Neural progenitor cell (in vitro differentiated cells): ENCODE data around the gene TIRAP. TPM values are rescaled to one million over a fixed set of nuclear protein-coding genes. Genes with fewer than 3 reads are reported as not detected.
"Not testable (repeated sequence)": the region's sequence is repeated elsewhere in the genome, so short reads cannot be mapped to it uniquely, and the experiment has no call there.

ENCODE experiments used
- DNase-seq: peaks from one replicate; pipeline ENCODE4 v3.0.0-alpha.2; 2016; ENCODE audit warnings: low spot score
- H2AFZ ChIP-seq: fragments of 200-600 bp; sonication (generic); replicated peaks from 2 replicates; pipeline ENCODE4 v1.6.1; 2016; ENCODE audit warnings: antibody characterized with exemption
- H3F3A ChIP-seq: fragments of 200-600 bp; sonication (generic); 2 replicates; pipeline ENCODE4 v1.6.1; 2016; ENCODE audit warnings: antibody characterized with exemption, low read depth
- H3K27ac ChIP-seq: fragments of 200-600 bp; sonication (generic); 2 replicates; pipeline ENCODE4 v1.5.1; 2016; ENCODE audit warnings: mild to moderate bottlenecking
- H3K27me3 ChIP-seq: fragments of 200-600 bp; sonication (generic); 2 replicates; pipeline ENCODE4 v1.6.1; 2016; ENCODE audit warnings: mild to moderate bottlenecking, moderate library complexity
- H3K36me3 ChIP-seq: fragments of 200-600 bp; sonication (generic); 2 replicates; pipeline ENCODE4 v1.5.1; 2016
- H3K4me1 ChIP-seq: fragments of 200-600 bp; sonication (generic); 2 replicates; pipeline ENCODE4 v1.6.1; 2016; ENCODE audit warnings: mixed run types
- H3K4me2 ChIP-seq: fragments of 200-600 bp; sonication (generic); 2 replicates; pipeline ENCODE4 v1.6.1; 2016
- H3K4me3 ChIP-seq: fragments of 200-600 bp; sonication (generic); 2 replicates; pipeline ENCODE4 v1.5.1; 2016
- H3K79me2 ChIP-seq: fragments of 200-600 bp; sonication (generic); 2 replicates; pipeline ENCODE4 v1.6.1; 2016; ENCODE audit warnings: low read depth
- H3K9ac ChIP-seq: fragments of 200-600 bp; sonication (generic); 2 replicates; pipeline ENCODE4 v1.6.1; 2016
- H3K9me3 ChIP-seq: fragments of 200-600 bp; sonication (generic); 2 replicates; pipeline ENCODE4 v1.5.1; 2016; ENCODE audit warnings: low read depth
- H4K20me1 ChIP-seq: fragments of 200-600 bp; sonication (generic); 2 replicates; pipeline ENCODE4 v1.6.1; 2016; ENCODE audit warnings: low read depth
- H3K27ac Mint-ChIP-seq: 3 replicates; pipeline ENCODE4 v1.8.0; 2021; ENCODE audit warnings: mixed read lengths
- H3K27me3 Mint-ChIP-seq: 2 replicates; pipeline ENCODE4 v1.8.0; 2022; ENCODE audit warnings: low read depth, mild to moderate bottlenecking, inconsistent platforms, moderate library complexity, mixed read lengths; ENCODE audit not compliant: insufficient read depth
- H3K36me3 Mint-ChIP-seq: 3 replicates; pipeline ENCODE4 v1.8.0; 2021; ENCODE audit warnings: mixed read lengths
- H3K4me1 Mint-ChIP-seq: 3 replicates; pipeline ENCODE4 v1.8.0; 2021; ENCODE audit warnings: mixed read lengths
- H3K4me3 Mint-ChIP-seq: 3 replicates; pipeline ENCODE4 v1.8.0; 2021; ENCODE audit warnings: mild to moderate bottlenecking, moderate library complexity, mixed read lengths
- H3K9me3 Mint-ChIP-seq: 3 replicates; pipeline ENCODE4 v1.8.0; 2020; ENCODE audit warnings: mixed read lengths
- CTCF ChIP-seq: fragments of 200-600 bp; sonication (generic); IDR thresholded peaks from 2 replicates; pipeline ENCODE4 v1.5.1; 2017; ENCODE audit warnings: antibody characterized with exemption, mild to moderate bottlenecking
- EZH2 ChIP-seq: fragments of 200-600 bp; sonication (generic); IDR thresholded peaks from 2 replicates; pipeline ENCODE4 v1.6.1; 2017; ENCODE audit warnings: antibody characterized with exemption, mild to moderate bottlenecking, moderate library complexity
- EZH2phosphoT487 ChIP-seq: fragments of 200-600 bp; sonication (generic); IDR thresholded peaks from 2 replicates; pipeline ENCODE4 v1.6.1; 2017; ENCODE audit warnings: antibody characterized with exemption
- total RNA-seq: library from RNA; depleted of rRNA; stranded (reverse); fragments of >200 nt; gene quantifications from 2 replicates; pipeline ENCODE4 v1.2.3, GENCODE V29; 2015; ENCODE audit warnings: low replicate concordance

Gene TIRAP
- total RNA-seq, 1 donor from 2014 or later, result 5.3 TPM

GRCh38 chr11:126253265-126253664 is 29.6 kb upstream of the TIRAP start:
- TF ChIP-seq EZH2phosphoT487 (no peak), CTCF (no peak), EZH2 (no peak)

GRCh38 chr11:126254819-126255218 is 28.1 kb upstream of the TIRAP start:
- H3K4me3 ChIP-seq, result no peak overlapping the region
- H3K9me3 ChIP-seq, result no peaks in the 10 kb centered on the region
- H3K36me3 ChIP-seq, result no peaks in the 10 kb centered on the region
- H3K9ac ChIP-seq, result no peak overlapping the region
- TF ChIP-seq EZH2 (no peak), CTCF (no peak), EZH2phosphoT487 (no peak)
- no peaks in the 10 kb centered on the region for H3K27me3 ChIP-seq
- no peak overlapping the region for H3K27ac ChIP-seq
- no peak overlapping the region for H2AFZ ChIP-seq
- no peak overlapping the region for H3K4me3 Mint-ChIP-seq
- peaks cover 2% of the 10 kb centered on the region for H3K27me3 Mint-ChIP-seq
- no peaks in the 10 kb centered on the region for H3K9me3 Mint-ChIP-seq
- H3K79me2 ChIP-seq, result no peaks in the 10 kb centered on the region
- peaks cover 5% of the 10 kb centered on the region for H4K20me1 ChIP-seq
- H3K4me2 ChIP-seq, result no peak overlapping the region
- no peak overlapping the region for H3K27ac Mint-ChIP-seq
- H3K36me3 Mint-ChIP-seq, result peaks cover 29% of the 10 kb centered on the region
- peaks cover 9% of the 10 kb centered on the region for H3F3A ChIP-seq
- no peaks in the 10 kb centered on the region for H3K4me1 Mint-ChIP-seq
- DNase-seq, result no peak
- H3K4me1 ChIP-seq, result no peaks in the 10 kb centered on the region

More at GRCh38 chr11:126253265-126253664, 29.6 kb upstream of the TIRAP start:
- H3K9me3 Mint-ChIP-seq, result no peaks in the 10 kb centered on the region
- Histone ChIP-seq H3K9me3 (no peaks in the 10 kb centered on the region), H3F3A (peaks cover 4% of the 10 kb centered on the region), H3K36me3 (no peaks in the 10 kb centered on the region), H3K4me1 (no peaks in the 10 kb centered on the region), H4K20me1 (peaks cover 5% of the 10 kb centered on the region), H3K27ac (no peak overlapping the region), H3K79me2 (no peaks in the 10 kb centered on the region), H3K27me3 (no peaks in the 10 kb centered on the region), H2AFZ (no peak overlapping the region), H3K9ac (no peak overlapping the region), H3K4me3 (no peak overlapping the region), H3K4me2 (no peak overlapping the region)
- H3K27me3 Mint-ChIP-seq, result peaks cover 2% of the 10 kb centered on the region
- H3K36me3 Mint-ChIP-seq, result peaks cover 30% of the 10 kb centered on the region
- no peak overlapping the region for H3K27ac Mint-ChIP-seq
- DNase-seq, result no peak
- H3K4me1 Mint-ChIP-seq, result no peaks in the 10 kb centered on the region
- no peak overlapping the region for H3K4me3 Mint-ChIP-seq

DNA sequence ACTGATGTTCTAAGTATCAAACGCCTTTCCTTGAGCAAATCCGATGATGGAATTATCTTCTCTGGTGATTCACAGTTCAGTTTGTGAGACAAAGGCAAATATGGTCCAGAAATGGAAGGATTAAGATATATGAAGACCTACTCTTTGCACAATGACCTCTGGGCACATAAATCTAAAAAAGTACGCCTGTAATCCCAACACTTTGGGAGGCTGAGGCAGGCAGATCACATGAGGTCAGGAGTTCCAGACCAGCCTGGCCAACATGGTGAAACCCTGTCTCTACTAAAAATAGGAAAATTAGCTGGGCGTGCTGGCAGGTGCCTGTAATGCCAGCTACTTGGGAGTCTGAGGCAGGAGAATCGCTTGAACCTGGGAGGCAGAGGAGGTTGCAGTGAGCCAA is 27.4 kb upstream of the TIRAP start:
- H2AFZ ChIP-seq, H3K27me3 Mint-ChIP-seq, H3K4me1 ChIP-seq, H3F3A ChIP-seq, H3K9ac ChIP-seq, H3K4me1 Mint-ChIP-seq, H3K9me3 ChIP-seq, DNase-seq, H3K27me3 ChIP-seq, H3K4me2 ChIP-seq, H4K20me1 ChIP-seq, H3K4me3 ChIP-seq, H3K4me3 Mint-ChIP-seq, H3K9me3 Mint-ChIP-seq, H3K36me3 ChIP-seq, H3K27ac ChIP-seq, H3K27ac Mint-ChIP-seq, H3K79me2 ChIP-seq: not testable (repeated sequence)
- H3K36me3 Mint-ChIP-seq, result peaks cover 26% of the 10 kb centered on the region

- Histone ChIP-seq H3K9ac (no peak overlapping the region), H2AFZ (no peak overlapping the region), H3K9me3 (no peaks in the 10 kb centered on the region), H3K27me3 (no peaks in the 10 kb centered on the region), H3K36me3 (no peaks in the 10 kb centered on the region), H3F3A (peaks cover 16% of the 10 kb centered on the region), H3K27ac (no peak overlapping the region), H3K4me3 (no peak overlapping the region), H3K79me2 (no peaks in the 10 kb centered on the region), H4K20me1 (peaks cover 5% of the 10 kb centered on the region), H3K4me1 (no peaks in the 10 kb centered on the region), H3K4me2 (no peak overlapping the region)
- H3K27ac Mint-ChIP-seq, result no peak overlapping the region
- H3K4me3 Mint-ChIP-seq, result no peak overlapping the region
- TF ChIP-seq EZH2phosphoT487 (no peak), EZH2 (no peak), CTCF (no peak)
- peaks cover 2% of the 10 kb centered on the region for H3K27me3 Mint-ChIP-seq
- H3K9me3 Mint-ChIP-seq, result no peaks in the 10 kb centered on the region
- DNase-seq, result no peak
- H3K4me1 Mint-ChIP-seq, result no peaks in the 10 kb centered on the region
- H3K36me3 Mint-ChIP-seq, result peaks cover 23% of the 10 kb centered on the region
These were observed 26.7 kb upstream of the TIRAP start for GRCh38 chr11:126256216-126256615.
